ENCODE results near the gene SAMM50.

- TF ChIP-seq POLR2AphosphoS5 (IDR thresholded peaks at IDR 0.05) (no peak), CTCF (IDR thresholded peaks at IDR 0.05) (no peak), EP300 (IDR thresholded peaks at IDR 0.05) (no peak)
Observed at GRCh38 chr22:43998679-43999264, 43.5 kb downstream of the SAMM50 start.
